CD4-positive, alpha-beta T cell treated with Interleukin-15 for 4 hours (primary cell): ENCODE measurements around the gene ARL14.
"Not testable (repeated sequence)": the region's sequence is repeated elsewhere in the genome, so short reads cannot be mapped to it uniquely, and the experiment has no call there.

Experiments
- DNase-seq: peaks from one replicate; pipeline ENCODE4 v3.0.0-alpha.2; 2020; ENCODE audit warnings: low spot score

ARL14 gene

GRCh38 chr3:160677459-160677881 is 510 bp downstream of the ARL14 start:
- no peak for DNase-seq

- no peak for DNase-seq
Measured at GRCh38 chr3:160678292-160678842, 1.4 kb downstream of the ARL14 start.

DNA sequence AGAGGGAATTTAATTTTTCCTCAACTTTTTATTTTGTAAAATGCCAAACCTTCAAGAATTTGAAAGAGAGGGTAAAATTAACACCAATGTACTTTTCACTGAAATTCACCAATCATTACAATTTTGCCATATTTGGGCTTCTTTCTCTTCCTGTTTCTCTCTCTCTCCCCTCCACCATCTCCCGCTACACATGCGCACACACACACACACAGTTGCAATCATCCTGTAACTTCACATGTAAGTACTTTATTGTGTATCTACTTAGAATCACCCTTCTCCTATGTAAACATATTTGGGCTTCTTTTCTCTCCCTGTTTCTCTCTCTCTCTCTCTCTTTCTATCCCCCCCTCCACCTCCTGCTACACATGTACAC is 7.4 kb downstream of the ARL14 start:
- no peak for DNase-seq

- DNase-seq = no peak
Measured at GRCh38 chr3:160685144-160685766, 8.3 kb downstream of the ARL14 start.

- peak; percentile 15 for DNase-seq
Measured at GRCh38 chr3:160686955-160687535, 10.1 kb downstream of the ARL14 start.

DNA sequence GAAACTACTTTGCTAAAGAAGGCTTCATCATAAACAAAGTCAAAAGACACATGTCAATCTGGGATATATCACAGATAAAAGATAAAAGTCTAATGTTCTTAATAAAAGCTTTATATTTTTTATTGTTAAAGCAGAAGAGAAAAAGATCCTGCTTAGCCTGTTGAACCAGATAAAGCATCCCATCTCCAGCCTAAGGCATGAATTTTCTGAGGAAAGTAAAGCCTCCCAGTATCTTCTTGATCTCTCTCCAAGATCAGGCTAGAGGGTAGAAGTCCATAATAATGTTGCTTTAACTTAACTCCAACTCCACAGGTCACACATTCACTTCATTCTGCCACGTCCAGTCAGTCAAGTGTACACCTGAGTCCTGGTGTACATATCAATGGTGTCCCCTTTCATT is 14.2 kb downstream of the ARL14 start:
- no peak for DNase-seq

DNA sequence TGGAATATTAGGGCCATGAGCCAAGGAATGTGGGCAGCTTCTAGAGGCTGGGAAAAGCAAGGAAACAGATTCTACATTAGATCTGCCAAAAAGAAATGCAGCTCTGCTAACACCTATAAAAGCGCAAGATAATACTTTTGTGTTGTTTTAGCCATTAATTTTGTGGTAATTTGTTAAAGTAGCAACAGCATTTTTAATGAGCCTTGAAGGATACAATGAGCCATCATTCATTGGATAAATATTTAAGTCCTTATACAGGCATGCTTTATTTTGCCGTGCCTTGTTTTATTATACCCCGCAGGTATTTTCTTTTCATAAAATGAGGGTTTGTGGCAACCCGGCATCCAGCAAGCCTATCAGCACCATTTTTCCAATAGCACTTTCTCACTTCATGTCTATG is 15.0 kb downstream of the ARL14 start:
- DNase-seq = no peak

GRCh38 chr3:160693191-160693590 is 16.2 kb downstream of the ARL14 start:
- DNase-seq = no peak

DNA sequence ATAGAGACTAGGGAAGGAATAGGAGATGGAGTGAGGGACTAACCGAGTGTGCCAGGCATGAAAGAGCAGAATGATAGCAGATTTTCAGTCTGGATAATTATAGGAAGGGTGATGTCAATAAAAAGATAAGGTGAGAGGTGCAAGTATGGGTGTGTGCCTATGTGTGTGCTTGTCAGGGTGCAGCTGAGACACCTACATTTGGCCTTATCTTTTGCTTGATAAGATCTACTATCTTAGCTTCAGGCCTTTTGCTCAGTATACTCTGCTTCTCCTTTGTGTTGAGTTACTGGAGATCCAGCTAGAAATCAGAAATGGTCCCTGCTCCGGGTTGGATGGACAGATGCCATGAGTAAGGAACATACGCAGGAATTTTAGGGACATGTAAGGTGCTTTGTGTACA is 17.4 kb downstream of the ARL14 start:
- no peak for DNase-seq

GRCh38 chr3:160695003-160695402 is 18.0 kb downstream of the ARL14 start:
- DNase-seq = no peak

DNA sequence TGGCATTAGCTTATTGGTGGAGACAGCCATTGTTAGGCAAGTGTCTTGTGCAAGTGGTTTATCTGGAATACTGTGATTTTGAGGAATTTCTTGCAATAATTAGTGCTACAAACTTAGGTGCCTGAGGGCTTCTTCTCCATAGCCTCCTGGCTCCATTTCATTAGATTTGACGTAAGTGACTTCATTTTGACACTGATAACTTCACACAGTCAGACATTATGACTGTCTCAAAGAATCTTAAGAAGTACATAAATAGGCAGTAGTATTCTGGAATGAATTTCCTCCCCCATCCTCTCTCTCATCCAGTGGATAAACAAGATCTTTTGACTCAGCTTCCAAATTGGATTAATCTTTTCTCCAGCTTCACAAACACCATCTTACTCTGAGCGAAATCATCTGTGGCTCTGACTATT is 19.0 kb downstream of the ARL14 start:
- DNase-seq = no peak

- no peak for DNase-seq
Measured at GRCh38 chr3:160697637-160698380, 20.8 kb downstream of the ARL14 start.

GRCh38 chr3:160698599-160699195 is 21.7 kb downstream of the ARL14 start:
- DNase-seq = no peak

DNA sequence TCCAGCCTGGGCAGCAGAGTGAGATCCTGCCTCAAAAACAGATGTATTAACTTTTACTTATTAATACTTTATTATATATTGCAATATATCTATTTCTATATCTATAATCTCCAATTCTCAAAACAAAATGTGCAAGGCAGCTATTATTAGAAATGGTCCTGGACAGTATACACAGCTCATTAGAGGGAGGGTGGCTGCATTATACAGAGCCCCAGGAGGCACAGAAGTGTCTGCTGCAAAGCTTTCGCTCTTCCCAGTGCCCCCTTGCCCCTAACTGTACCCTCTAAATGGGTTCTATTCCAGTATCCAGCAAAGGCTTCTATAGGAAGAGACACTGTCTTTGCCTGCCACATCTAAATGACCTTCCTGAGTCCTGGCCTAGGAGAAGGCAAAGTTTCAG is 24.5 kb downstream of the ARL14 start:
- no peak for DNase-seq

DNA sequence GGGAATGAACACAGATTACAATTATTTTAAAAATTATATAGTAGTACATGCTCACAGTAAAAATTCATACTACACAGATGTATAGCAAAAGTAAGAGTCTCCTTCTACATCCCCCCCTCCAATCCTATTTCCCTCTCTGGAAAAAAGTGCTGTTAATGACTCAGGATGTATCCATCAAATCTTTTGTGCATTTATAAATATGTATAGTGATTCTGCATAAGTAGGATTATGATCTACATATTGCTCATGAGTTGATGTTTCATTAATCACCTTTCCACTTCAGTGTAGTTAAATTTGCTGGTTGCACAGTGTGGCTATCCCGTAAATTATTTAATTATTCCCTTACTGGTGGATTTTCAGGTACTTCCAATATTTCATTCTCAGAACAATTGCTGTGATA is 25.3 kb downstream of the ARL14 start:
- no peak for DNase-seq

GRCh38 chr3:160703974-160704373 is 27.0 kb downstream of the ARL14 start:
- no peak for DNase-seq

GRCh38 chr3:160707187-160707794 is 30.3 kb downstream of the ARL14 start:
- DNase-seq = peak; percentile 42

DNA sequence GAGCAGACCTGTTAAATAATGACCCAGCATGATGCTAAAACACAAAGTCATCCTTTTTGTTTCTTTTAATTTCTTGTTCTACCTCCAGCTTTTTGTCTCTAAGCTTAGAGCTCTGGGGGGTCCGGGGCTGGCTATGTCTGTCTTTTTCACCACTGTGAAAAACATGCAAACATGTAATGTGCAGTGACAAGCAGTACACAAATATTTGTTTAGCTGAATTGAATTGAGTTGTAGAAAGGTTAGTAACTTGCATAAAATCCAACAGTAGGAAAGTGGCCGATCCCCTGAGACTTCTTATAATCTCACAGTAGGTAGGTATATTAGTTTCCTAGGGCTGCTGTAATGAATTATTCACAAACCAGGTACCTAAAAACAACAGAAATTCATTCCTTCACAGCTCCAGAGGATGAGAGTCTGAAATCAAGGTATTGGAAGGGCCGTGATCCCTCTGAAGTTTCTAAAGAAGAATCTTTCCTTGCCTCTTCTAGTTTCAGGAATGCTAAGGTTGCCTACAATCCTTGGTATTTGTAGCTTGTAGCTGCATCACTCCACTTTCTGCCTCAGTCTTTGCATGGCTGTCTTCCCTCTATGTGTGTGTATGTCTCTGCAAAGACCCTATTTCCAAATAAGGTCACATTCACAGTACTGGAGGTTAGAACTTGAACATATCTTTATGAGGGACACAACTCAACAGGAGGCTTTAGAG is 32.7 kb downstream of the ARL14 start:
- no peak for DNase-seq

GRCh38 chr3:160713144-160713543 is 36.2 kb downstream of the ARL14 start:
- DNase-seq = not testable (repeated sequence)

DNA sequence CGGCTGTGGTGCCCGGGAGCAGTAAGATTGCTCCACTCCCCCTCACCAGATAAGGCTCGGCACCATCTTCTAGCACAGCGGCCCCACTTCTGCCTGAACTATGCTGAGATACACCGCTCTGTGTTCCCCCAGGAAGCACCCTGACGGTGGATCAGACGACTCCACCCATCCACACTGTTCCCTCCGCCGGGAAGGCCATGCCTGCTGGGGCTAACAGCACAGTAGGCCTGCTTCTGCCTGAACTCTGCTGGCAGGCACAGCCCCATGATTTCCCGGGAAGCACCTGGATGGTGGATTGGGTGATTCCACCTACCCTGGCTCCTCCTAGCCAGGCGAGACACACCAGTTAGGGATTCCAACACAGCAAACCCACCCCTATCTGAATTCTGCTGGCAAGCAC is 42.8 kb downstream of the ARL14 start:
- no peak for DNase-seq

DNA sequence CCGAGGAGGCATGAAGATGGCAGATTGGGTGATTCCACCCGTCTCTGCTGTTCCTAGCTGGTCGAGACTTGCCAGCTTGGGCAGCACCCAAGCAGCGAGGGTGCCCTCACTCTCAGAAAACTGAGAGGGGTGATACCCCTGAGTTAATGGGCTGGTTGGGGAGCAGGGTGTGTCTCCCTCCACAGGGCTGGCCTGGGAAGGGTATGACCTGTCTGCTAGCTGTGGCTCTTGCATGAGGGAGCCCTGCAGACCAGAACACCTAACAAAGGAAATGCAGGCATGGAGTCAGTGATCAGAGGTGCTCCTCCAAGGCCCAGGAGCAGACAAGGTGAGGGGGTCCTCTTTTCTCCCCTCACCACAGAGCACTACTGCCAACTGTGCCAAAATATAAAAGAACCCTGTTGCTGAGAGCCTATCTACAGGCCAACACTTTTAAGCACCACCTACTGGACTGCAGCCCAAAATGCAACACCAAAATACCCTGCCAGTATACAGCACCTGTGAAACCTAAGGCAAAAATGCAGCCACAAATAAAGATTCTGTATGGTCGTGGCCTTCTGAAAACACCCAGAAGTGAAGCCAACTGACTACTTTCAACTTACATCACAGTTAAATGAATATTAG is 43.3 kb downstream of the ARL14 start:
- no peak for DNase-seq
